Lower leg skin (tissue), 4 donors: ENCODE data around the gene EIF6. TPM values are rescaled to one million over a fixed set of nuclear protein-coding genes. Genes with fewer than 3 reads are reported as not detected.
A peak's percentile ranks its signal among the peaks of the same experiment; 100 is the strongest.

Experiments
- DNase-seq, 2 donors: peaks; one replicate each; pipeline ENCODE4 v3.0.0-alpha.2; 2019; ENCODE audit warnings: low spot score in 2 of 2
- H3K4me3 ChIP-seq: fragments of 200-600 bp; sonication (generic); 2 replicates; pipeline ENCODE4 v1.5.1; 2017; ENCODE audit warnings: mild to moderate bottlenecking, low read depth; ENCODE audit not compliant: poor library complexity, severe bottlenecking
- POLR2A ChIP-seq, 2 donors: fragments of 450-650 bp; IDR thresholded peaks; one replicate each; pipeline ENCODE4 v1.6.1; 2016 to 2017; ENCODE audit warnings: antibody characterized with exemption in 2 of 2, mild to moderate bottlenecking in 1 of 2, moderate library complexity in 1 of 2
- WGBS, 2 donors: methylation state at CpG; one replicate each; pipeline ENCODE4 v1.1.5; 2018; 5-methylcytosine and 5-hydroxymethylcytosine counted together
- intact Hi-C: fragments of 100-400 bp; cut with DNase I; formaldehyde crosslinking; loops from one replicate; pipeline ENCODE4 v1.15.0; 2023; ENCODE audit warnings: low total_unique reads
- total RNA-seq, 4 donors: library from RNA; depleted of rRNA; stranded (reverse); fragments of >200 nt; gene quantifications; one replicate each; pipeline ENCODE4 v1.1.0, GENCODE V29; 2016
- TF ChIP-seq, protein P1 (sequence below), 3 donors: fragments of 450-650 bp; IDR thresholded peaks; one replicate each; pipeline ENCODE4 v1.5.1; 2016; ENCODE audit warnings: antibody characterized with exemption in 3 of 3, mild to moderate bottlenecking in 3 of 3, moderate library complexity in 2 of 3

Gene EIF6
- total RNA-seq, 4 donors from 2014 or later, result 148 to 240 (median 177) TPM

GRCh38 chr20:35307666-35308653 lies 23.4 kb upstream of the EIF6 start:
- WGBS, 2 donors, result 44 to 45% methylated on average over 12 to 13 of the region's 13 CpGs
- TF ChIP-seq, protein P1, sequence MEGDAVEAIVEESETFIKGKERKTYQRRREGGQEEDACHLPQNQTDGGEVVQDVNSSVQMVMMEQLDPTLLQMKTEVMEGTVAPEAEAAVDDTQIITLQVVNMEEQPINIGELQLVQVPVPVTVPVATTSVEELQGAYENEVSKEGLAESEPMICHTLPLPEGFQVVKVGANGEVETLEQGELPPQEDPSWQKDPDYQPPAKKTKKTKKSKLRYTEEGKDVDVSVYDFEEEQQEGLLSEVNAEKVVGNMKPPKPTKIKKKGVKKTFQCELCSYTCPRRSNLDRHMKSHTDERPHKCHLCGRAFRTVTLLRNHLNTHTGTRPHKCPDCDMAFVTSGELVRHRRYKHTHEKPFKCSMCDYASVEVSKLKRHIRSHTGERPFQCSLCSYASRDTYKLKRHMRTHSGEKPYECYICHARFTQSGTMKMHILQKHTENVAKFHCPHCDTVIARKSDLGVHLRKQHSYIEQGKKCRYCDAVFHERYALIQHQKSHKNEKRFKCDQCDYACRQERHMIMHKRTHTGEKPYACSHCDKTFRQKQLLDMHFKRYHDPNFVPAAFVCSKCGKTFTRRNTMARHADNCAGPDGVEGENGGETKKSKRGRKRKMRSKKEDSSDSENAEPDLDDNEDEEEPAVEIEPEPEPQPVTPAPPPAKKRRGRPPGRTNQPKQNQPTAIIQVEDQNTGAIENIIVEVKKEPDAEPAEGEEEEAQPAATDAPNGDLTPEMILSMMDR (IDR thresholded peaks at IDR 0.05), result no peak
- H3K4me3 ChIP-seq, result no peak overlapping the region
- intact Hi-C loops, result no loop called here
- DNase-seq, result peak; percentile 83 to 94

- peak in 1 of 2 donors; percentile 62 for DNase-seq
- WGBS, 2 donors, result 46 to 47% methylated on average over 4 of the region's 4 CpGs
- TF ChIP-seq POLR2A (IDR thresholded peaks at IDR 0.05), result no peak
- TF ChIP-seq, protein P1 (IDR thresholded peaks at IDR 0.05), result no peak
- intact Hi-C loops, result no loop called here
- no peak overlapping the region for H3K4me3 ChIP-seq
Measured at GRCh38 chr20:35306931-35307517, 22.5 kb upstream of the EIF6 start.

DNA sequence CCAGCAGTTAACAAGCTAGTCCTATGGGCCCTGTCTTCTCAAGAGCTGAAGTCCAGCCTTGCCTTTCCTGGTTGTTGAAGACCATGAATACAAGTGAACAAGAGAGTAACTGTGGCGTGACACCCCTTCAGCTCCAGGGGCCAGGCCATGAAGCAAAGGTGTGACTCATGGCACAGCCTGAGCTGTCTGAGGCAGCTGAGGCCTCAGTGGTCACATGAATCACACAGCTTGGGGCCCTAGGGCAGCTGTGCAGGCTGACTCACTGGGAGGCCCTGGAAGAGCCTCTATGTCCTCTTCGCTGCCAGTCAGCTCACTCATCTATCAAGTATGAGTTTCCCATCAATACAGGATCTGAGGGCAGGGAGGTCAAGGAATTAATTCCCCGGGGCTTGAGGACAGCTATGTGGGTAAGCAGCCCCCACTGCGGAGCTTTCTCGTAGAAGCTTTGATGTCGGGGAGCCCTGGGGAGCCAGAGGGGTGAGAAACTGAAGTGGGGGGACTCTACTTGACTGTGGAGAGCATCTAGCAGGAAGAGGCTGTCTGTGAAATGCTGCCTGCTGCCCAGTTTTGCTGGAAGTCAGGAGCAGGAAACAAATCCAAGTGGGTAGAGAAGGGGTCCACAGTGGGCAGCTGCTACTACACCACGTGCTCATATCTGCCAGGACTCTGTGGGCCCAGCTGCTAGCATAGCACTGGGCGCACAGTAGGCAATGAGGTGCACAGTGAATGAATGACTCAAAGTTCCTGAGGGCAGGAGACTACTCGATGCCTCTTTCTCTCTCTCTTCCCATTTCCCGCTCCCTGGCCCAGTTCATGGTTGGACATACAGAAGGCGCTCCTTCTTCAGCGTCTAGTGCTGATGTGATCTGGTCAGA lies 21.3 kb upstream of the EIF6 start:
- DNase-seq, result peak; percentile 86 to 91
- no peak overlapping the region for H3K4me3 ChIP-seq
- WGBS, 2 donors, result 55 to 57% methylated on average over 12 of the region's 12 CpGs
- intact Hi-C loops, result no loop called here
- TF ChIP-seq POLR2A (IDR thresholded peaks at IDR 0.05), result no peak
- TF ChIP-seq, protein P1 (IDR thresholded peaks at IDR 0.05), result no peak

DNA sequence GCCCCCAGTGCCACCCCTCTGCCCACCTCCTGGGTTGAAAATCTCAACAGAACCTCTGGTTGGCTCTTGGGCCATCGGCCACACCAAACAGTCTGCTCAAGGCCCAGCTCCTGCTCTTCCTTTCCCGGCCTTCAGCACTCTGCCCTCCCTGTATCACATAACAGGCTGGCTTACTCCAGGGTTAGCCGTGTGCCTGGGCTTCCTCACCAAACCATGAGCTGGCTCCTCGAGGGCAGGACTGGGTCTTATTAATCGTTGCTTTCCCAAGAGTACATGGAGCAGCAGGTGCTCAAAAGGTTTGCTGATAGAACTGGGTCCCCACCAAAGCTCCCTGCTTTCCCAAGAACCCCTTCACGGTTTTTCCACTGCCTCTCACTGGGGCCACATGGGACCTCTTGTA lies 20.4 kb upstream of the EIF6 start:
- intact Hi-C loops, result no loop called here
- 77 to 88% methylated on average over 6 of the region's 6 CpGs for WGBS, 2 donors
- TF ChIP-seq, protein P1 (IDR thresholded peaks at IDR 0.05), result no peak
- TF ChIP-seq POLR2A (IDR thresholded peaks at IDR 0.05), result no peak
- DNase-seq, result no peak
- H3K4me3 ChIP-seq, result no peak overlapping the region

GRCh38 chr20:35303735-35304491 lies 19.3 kb upstream of the EIF6 start:
- DNase-seq, result peak; percentile 86 to 97
- H3K4me3 ChIP-seq, result no peak overlapping the region
- TF ChIP-seq POLR2A (IDR thresholded peaks at IDR 0.05), result no peak
- TF ChIP-seq, protein P1 (IDR thresholded peaks at IDR 0.05), result peak in 1 of 3 donors; percentile 80
- intact Hi-C loops, result no loop called here
- WGBS, 2 donors, result 22 to 24% methylated on average over 17 to 18 of the region's 18 CpGs
